ENCODE results near the gene C1orf210.

The C1orf210 gene

DNA sequence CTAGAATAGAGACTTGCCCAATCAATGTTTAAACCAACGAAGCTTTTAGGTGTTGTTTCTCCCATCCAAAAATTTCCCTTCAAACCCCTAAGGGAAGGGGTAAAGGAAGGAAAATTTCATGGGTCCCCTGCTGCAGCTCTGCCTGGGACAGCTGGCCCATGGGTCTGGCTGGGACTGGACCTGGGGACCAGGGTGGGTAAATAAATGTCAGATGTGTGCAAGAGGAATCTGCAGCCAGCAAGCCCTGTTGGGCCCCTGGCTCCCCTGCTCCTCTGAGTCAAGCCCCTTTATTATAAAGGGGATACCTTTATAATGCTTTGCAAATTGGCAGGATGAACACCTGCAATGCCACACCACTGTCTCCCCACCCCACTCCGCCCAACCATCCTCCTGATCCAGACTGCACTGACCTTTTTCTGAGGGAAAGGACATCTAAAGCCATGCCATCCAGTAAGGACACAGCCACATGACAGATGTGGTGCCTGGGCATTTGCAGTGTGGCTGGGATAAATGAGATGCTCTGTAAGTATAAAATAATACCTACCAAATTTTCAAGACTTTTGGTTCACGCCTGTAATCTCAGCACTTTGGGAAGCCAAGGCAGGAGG is 17.5 kb downstream of the C1orf210 start:
- peaks cover 4% of the 10 kb centered on the region in 2 donors for H3K9me3 Mint-ChIP-seq

DNA sequence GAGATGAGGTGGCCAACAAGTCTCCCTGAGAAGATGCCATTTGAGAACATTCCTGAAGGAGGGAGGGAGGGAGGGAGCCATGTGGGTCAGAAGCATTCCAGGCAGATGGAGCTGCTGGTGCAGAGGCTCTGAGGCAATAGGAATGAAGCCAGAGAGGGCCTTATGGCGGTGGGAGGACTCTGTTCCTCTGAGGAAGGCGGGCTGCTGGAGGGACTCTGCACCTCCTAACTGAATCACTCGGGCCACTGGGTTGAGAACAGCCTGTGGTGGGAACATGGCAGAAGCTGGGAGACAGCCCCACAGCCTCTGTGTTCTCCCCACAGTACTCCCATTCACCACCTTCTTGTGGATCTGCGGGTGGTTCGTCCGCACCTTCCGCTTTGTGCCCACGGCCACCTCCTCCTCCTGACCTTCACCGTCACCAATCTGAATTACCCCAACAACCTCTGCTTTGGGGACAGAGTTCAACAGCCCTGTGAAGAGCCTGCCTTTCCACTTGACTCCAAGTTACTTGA is 18.0 kb downstream of the C1orf210 start:
- no peak overlapping the region for H3K27ac Mint-ChIP-seq
- H3K36me3 Mint-ChIP-seq = peaks cover 0 to 3% of the 10 kb centered on the region in 2 donors
- no peak for DNase-seq

More for the DNA sequence above, 17.5 kb downstream of the C1orf210 start:
- H3K4me3 Mint-ChIP-seq = no peak overlapping the region
- peaks cover 32 to 34% of the 10 kb centered on the region in 2 donors for H3K27me3 Mint-ChIP-seq
- H3K27ac Mint-ChIP-seq = no peak overlapping the region
- DNase-seq = no peak
- H3K4me1 Mint-ChIP-seq = peaks cover 13 to 20% of the 10 kb centered on the region in 2 donors
- peaks cover 0 to 3% of the 10 kb centered on the region in 2 donors for H3K36me3 Mint-ChIP-seq
- ATAC-seq (replicated peaks) = no peak

DNA sequence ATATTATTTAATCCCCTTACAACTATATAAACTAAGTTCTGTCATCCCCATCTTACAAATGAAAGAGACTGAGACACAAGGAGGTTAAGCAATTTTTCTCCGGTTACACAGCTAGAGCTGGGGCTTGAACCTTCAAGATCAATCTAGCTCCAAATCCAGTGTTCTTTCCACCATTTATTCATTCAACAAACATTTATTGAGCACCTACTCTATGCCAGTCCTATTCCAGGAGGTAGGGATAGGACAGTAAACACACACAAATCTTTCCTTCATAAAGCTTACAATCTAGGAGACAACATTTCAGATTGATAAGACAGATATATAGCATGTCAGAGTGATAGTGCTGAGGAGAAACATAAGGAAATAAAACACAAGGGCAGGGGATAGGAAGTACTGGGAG is 18.5 kb downstream of the C1orf210 start:
- H3K27ac Mint-ChIP-seq = no peak overlapping the region
- H3K9me3 Mint-ChIP-seq = peaks cover 6 to 7% of the 10 kb centered on the region in 2 donors
- H3K4me3 Mint-ChIP-seq = no peak overlapping the region
- ATAC-seq (replicated peaks) (no peak), DNase-seq (no peak)
- H3K4me1 Mint-ChIP-seq = peaks cover 13 to 20% of the 10 kb centered on the region in 2 donors
- peaks cover 29 to 40% of the 10 kb centered on the region in 2 donors for H3K27me3 Mint-ChIP-seq
- peaks cover 0 to 3% of the 10 kb centered on the region in 2 donors for H3K36me3 Mint-ChIP-seq

More for the DNA sequence above, 18.0 kb downstream of the C1orf210 start:
- Mint-ChIP-seq H3K4me3 (no peak overlapping the region), H3K27me3 (peaks cover 32 to 40% of the 10 kb centered on the region in 2 donors), H3K9me3 (peaks cover 6 to 7% of the 10 kb centered on the region in 2 donors), H3K4me1 (peaks cover 13 to 20% of the 10 kb centered on the region in 2 donors)
- ATAC-seq (replicated peaks) = no peak

DNA sequence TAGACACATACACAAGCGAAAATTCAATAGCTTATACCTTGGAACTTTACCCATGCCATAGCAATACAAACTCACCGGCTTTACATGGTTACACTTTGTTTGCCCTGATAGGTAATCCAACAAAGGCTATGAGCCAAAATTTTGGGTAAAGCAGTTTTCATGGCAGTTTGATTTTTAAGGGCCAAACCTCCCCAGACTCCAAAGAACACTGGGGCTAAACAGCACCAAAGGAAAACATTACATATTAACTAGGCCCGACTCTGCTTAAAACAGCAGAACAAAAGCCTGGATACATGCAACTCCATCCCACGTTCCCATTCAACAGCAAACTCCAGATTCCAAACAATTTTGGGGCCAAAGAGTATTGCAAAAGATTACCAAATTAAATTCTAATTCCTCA is 19.9 kb downstream of the C1orf210 start:
- Mint-ChIP-seq H3K4me1 (peaks cover 6 to 11% of the 10 kb centered on the region in 2 donors), H3K36me3 (peaks cover 0 to 3% of the 10 kb centered on the region in 2 donors), H3K27ac (no peak overlapping the region), H3K9me3 (peaks cover 6 to 7% of the 10 kb centered on the region in 2 donors), H3K27me3 (peaks cover 15 to 30% of the 10 kb centered on the region in 2 donors), H3K4me3 (no peak overlapping the region)
- ATAC-seq (replicated peaks) (no peak), DNase-seq (no peak)

DNA sequence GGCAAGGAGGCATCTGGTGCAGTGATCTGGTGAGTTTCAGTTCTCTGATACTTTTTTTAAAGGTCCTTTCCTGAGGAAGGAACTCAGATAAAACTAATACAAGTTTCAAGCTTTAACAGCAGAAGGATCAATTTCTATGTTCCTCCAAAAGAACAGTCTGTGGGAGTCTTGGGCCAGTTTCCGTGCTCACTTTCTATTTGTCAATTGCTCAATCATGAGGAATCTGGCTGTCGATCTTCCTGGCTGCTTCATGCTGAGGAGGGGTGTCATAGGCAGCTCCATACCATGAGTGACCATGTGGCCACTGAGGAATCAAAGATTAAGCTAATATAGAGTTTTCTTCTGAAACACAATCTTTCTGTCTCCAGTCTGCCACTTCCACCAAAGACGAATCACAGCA is 27.0 kb downstream of the C1orf210 start:
- DNase-seq = no peak
- peaks cover 0 to 2% of the 10 kb centered on the region in 2 donors for H3K36me3 Mint-ChIP-seq
- ATAC-seq (replicated peaks) = peak in 1 of 2 donors; percentile 41
- no peak overlapping the region for H3K27ac Mint-ChIP-seq
- peaks cover 3% of the 10 kb centered on the region in 2 donors for H3K9me3 Mint-ChIP-seq
- H3K4me1 Mint-ChIP-seq = peaks cover 16 to 28% of the 10 kb centered on the region in 2 donors
- H3K27me3 Mint-ChIP-seq = peaks cover 1 to 11% of the 10 kb centered on the region in 2 donors
- no peak overlapping the region for H3K4me3 Mint-ChIP-seq

DNA sequence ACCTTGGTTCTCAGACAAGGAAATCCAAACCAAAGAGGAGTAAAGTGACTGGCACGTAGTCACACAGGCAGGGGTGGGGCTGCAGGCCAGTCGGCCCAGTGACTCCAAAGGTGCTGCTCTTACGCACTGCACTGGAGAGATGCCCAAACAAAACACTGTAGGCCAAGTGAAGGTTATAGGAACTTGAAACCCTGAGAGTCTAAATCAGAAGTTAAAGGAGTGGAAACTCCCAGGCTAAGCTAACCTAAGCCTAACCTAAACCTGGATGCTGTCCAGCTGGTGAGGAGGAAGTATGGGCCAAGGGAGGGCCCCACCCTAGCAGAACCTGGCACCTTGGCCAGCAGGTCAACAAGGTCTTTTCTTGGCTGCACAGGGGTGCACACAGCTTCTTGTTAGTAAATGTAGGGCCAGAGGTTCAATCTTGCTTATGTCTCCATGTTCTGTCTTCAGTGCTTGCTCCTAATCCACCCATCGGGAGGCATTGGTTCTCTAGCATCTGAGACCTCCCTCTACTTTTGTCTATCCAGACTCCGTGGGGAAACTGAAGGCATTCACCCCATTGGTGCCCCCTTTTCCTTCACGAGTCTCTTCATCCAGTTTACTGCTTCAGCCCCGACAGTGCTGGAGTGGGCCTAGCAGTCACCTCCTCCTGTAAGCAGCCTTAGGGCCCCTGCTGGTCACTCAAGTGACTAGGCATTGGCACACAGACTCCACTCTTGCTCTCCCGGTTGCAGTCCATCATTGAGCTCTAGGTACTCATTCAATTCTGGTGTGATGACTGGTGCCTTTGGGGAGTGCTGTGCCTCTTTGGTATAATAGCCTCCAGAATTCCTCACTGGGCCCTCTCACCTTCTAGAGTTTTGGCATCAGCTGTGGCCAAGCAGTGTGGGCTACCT is 28.5 kb downstream of the C1orf210 start:
- peaks cover 0 to 5% of the 10 kb centered on the region in 2 donors for H3K36me3 Mint-ChIP-seq
- peaks cover 24 to 37% of the 10 kb centered on the region in 2 donors for H3K4me1 Mint-ChIP-seq
- DNase-seq (no peak), ATAC-seq (replicated peaks) (peak; percentile 34 to 46)
- no peak overlapping the region for H3K4me3 Mint-ChIP-seq
- no peak overlapping the region for H3K27ac Mint-ChIP-seq
- peaks cover 4 to 14% of the 10 kb centered on the region in 2 donors for H3K27me3 Mint-ChIP-seq
- no peaks in the 10 kb centered on the region for H3K9me3 Mint-ChIP-seq

DNA sequence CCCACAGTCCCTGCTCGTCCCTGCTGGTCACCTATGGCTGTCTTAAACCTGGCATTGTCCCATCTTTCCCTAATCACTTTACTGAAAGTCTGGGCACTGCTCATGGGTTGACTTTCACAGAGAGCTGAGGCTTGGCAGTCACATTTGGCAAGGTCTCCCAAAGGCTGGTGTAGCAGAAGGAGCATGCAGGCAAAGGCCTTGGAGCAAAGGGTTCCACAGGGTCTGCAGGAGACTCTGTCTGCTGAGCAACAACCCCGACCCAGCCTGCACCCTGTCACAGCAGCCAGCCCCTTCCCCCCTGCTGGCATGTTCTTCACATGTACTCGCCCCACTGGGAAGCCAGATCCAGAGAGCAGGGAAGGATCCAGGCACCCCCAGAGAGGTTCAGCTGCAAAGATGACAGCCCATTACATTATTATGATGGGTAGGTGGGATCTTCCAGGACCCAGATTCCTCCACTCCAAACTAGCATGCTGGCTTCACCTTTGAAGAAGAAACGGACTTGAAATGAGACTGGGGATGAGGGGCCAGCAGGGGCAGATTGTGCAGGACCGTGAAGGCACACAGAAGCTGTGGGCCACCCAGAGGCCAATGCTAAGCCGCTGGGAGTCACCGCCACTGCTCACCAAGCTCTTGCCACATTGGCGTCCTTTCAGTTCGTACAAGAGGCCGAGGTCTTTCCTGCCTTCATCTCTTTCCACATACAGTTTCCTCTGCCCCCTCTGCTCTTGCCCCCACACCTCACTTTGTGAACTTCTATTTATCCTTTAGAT is 29.8 kb downstream of the C1orf210 start:
- Mint-ChIP-seq H3K27me3 (peaks cover 4 to 14% of the 10 kb centered on the region in 2 donors), H3K36me3 (peaks cover 0 to 9% of the 10 kb centered on the region in 2 donors), H3K9me3 (peaks cover 0 to 5% of the 10 kb centered on the region in 2 donors), H3K4me1 (peaks cover 30 to 49% of the 10 kb centered on the region in 2 donors), H3K27ac (no peak overlapping the region), H3K4me3 (no peak overlapping the region)
- no peak for ATAC-seq (replicated peaks)
- DNase-seq = no peak

DNA sequence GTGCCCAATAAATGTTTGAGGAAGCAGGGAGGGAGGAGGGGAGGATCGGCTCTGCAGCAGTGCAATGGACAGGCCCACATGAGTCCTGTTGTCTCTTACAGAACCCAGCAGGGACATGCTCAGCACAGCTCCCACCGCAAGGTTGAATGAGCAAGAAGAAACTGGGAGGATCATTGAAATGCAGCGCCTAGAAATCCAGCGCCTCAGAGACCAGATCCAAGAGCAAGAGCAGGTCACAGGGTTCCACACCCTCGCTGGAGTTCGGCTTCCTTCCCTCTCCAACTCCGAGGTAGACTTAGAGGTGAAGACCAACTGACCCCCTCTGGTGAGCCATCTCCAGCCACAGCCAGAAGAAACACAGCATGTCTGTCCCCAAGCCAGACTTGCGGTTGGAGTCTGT is 31.5 kb downstream of the C1orf210 start:
- no peak for ATAC-seq (replicated peaks)
- Mint-ChIP-seq H3K9me3 (peaks cover 0 to 5% of the 10 kb centered on the region in 2 donors), H3K4me1 (peaks cover 30 to 51% of the 10 kb centered on the region in 2 donors), H3K27me3 (peaks cover 4 to 14% of the 10 kb centered on the region in 2 donors), H3K4me3 (no peak overlapping the region), H3K36me3 (peaks cover 0 to 11% of the 10 kb centered on the region in 2 donors), H3K27ac (no peak overlapping the region)
- DNase-seq = no peak

DNA sequence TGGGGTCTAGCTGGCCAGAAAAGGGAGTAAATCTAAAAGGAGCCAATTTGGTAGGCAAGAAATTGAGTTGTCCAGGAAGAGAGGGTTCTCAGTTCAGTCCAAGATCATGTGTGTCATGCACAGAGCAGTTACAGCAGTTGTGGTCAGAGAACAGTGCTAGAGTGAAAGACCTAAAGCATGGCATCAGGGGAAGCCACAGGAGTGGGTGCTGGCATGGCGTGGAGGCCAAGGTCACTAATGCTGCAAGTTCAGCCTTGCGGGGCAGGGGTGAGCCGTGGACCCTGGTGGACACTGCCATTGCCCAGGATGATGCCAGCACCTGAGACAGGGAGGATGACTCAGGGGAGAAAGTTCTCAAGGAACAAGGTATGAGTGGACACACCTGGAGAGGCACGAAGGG is 32.2 kb downstream of the C1orf210 start:
- peaks cover 4 to 14% of the 10 kb centered on the region in 2 donors for H3K27me3 Mint-ChIP-seq

DNA sequence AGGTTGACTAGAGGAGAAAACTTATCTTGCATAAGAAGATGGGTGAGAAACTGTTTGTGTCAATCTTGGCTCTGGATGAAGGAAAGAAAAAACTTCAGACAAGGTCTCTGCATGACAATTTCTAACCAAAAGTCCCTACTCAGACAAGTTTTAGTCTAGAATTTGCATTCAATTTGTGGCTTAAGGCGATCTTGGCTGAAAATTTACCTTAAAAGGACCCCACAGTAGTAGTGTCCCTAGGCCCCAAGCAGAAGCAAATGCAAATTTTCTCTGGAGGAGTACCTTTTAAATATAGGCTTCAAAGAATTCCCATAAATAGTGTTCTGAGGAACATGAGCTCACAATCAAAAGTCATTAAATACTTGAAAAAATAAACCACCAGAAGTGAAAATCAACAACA is 33.2 kb downstream of the C1orf210 start:
- H3K9me3 Mint-ChIP-seq = peaks cover 0 to 5% of the 10 kb centered on the region in 2 donors
- H3K4me3 Mint-ChIP-seq = no peak overlapping the region
- peaks cover 23 to 37% of the 10 kb centered on the region in 2 donors for H3K4me1 Mint-ChIP-seq
- H3K27ac Mint-ChIP-seq = no peak overlapping the region
- ATAC-seq (replicated peaks) (peak; percentile 51 to 56), DNase-seq (no peak)
- H3K27me3 Mint-ChIP-seq = peaks cover 4 to 14% of the 10 kb centered on the region in 2 donors
- peaks cover 0 to 12% of the 10 kb centered on the region in 2 donors for H3K36me3 Mint-ChIP-seq

More for the DNA sequence above, 32.2 kb downstream of the C1orf210 start:
- H3K9me3 Mint-ChIP-seq = peaks cover 0 to 5% of the 10 kb centered on the region in 2 donors
- ATAC-seq (replicated peaks) = peak; percentile 38 to 50
- H3K4me3 Mint-ChIP-seq = no peak overlapping the region
- H3K36me3 Mint-ChIP-seq = peaks cover 0 to 11% of the 10 kb centered on the region in 2 donors
- H3K27ac Mint-ChIP-seq = peak overlapping the region; percentile 56
- H3K4me1 Mint-ChIP-seq = peaks cover 27 to 47% of the 10 kb centered on the region in 2 donors
- DNase-seq = no peak

DNA sequence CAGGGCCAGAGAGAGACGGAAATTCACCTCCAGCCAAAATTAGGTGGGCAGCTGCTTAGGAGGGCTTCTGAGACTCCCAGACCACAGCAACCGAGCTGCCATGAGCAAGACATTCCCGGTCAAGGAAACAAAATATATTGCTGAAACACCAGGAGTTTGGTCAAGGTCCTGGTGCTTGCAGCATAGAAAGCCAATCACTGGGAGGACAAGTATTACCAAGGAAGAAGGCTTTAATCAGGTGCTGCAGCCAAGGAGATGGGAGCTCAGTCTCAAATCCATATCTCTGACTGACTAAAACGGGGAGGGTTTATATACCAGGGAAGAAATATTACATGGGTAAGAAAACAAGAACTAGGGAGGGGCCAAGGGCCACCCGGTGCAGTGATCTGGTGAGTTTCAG is 34.4 kb downstream of the C1orf210 start:
- peaks cover 15 to 25% of the 10 kb centered on the region in 2 donors for H3K4me1 Mint-ChIP-seq
- H3K27ac Mint-ChIP-seq = peak overlapping the region; percentile 37
- DNase-seq (no peak), ATAC-seq (replicated peaks) (no peak)
- H3K27me3 Mint-ChIP-seq = peaks cover 4 to 14% of the 10 kb centered on the region in 2 donors
- no peak overlapping the region for H3K4me3 Mint-ChIP-seq
- H3K9me3 Mint-ChIP-seq = peaks cover 0 to 5% of the 10 kb centered on the region in 2 donors
- peaks cover 0 to 16% of the 10 kb centered on the region in 2 donors for H3K36me3 Mint-ChIP-seq

DNA sequence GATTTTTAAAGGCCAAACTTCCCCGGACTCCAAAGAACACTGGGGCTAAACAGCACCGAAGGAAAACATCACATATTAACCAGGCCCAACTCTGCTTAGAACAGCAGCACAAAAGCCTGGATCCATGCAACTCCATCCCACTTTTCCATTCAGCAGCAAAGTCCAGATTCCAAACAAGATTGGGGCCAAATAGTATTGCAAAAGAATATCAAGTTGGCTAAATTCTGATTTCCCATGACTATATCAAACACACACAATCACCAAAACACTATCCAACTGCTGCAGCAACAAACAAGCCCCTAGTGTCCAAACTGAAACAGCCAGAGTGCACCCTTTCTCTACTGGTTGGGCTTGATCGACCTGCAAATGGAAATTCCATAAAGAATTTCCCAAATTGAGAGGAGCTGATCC is 35.0 kb downstream of the C1orf210 start:
- no peak for ATAC-seq (replicated peaks)
- H3K4me3 Mint-ChIP-seq = no peak overlapping the region
- peaks cover 0 to 16% of the 10 kb centered on the region in 2 donors for H3K36me3 Mint-ChIP-seq
- no peak for DNase-seq
- peaks cover 15 to 22% of the 10 kb centered on the region in 2 donors for H3K4me1 Mint-ChIP-seq
- no peak overlapping the region for H3K27ac Mint-ChIP-seq
- peaks cover 4 to 14% of the 10 kb centered on the region in 2 donors for H3K27me3 Mint-ChIP-seq
- H3K9me3 Mint-ChIP-seq = peaks cover 0 to 5% of the 10 kb centered on the region in 2 donors

DNA sequence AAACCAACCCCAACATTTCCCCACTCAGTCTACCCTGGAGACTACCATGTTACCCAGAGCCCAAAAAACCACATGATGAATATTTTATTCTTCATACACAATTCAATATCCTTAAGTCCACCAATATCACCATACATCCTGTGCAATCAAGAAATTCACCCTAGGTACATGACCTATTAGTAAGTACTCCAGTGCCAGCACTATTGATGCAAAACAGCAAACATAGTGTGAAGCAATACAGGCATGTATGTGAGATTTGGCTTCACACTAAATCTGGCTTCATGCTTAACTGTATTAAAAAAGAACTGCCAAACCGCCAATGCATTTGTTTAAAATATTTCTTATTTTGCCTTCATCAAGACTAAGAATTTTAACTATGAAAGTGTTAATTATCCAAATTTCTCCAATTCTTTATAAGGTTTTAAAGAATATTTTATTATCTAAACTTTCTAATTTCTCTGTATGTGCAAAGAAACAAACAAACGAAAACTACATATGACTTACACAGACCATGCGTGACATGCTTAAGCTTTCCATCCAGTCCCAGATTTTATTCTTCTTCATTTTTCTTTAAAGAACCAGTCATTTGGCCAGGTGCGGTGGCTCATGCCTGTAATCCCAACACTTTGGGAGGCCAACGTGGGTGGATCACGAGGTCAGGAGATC is 38.0 kb downstream of the C1orf210 start:
- H3K4me3 Mint-ChIP-seq = no peak overlapping the region
- H3K27me3 Mint-ChIP-seq = peaks cover 0 to 4% of the 10 kb centered on the region in 2 donors
- ATAC-seq (replicated peaks) (no peak), DNase-seq (no peak)
- peaks cover 6 to 14% of the 10 kb centered on the region in 2 donors for H3K4me1 Mint-ChIP-seq
- no peak overlapping the region for H3K27ac Mint-ChIP-seq
- peaks cover 0 to 5% of the 10 kb centered on the region in 2 donors for H3K9me3 Mint-ChIP-seq
- peaks cover 2 to 11% of the 10 kb centered on the region in 2 donors for H3K36me3 Mint-ChIP-seq

Data from stimulated activated naive B cell treated with anti-CD40 and anti-IgM and Interleukin-4, amounts not matched to agents 10 μg/mL and 1 μg/mL and 100 μg/mL, for 72 hours (primary cell).